ENCODE data around the gene DEAF1. TPM values are rescaled to one million over a fixed set of nuclear protein-coding genes. Genes with fewer than 3 reads are reported as not detected.
A peak's percentile ranks its signal among the peaks of the same experiment; 100 is the strongest.

The DEAF1 gene
- total RNA-seq, 2 experiments from 2014 or later, result 39.0 to 40.1 TPM

DNA sequence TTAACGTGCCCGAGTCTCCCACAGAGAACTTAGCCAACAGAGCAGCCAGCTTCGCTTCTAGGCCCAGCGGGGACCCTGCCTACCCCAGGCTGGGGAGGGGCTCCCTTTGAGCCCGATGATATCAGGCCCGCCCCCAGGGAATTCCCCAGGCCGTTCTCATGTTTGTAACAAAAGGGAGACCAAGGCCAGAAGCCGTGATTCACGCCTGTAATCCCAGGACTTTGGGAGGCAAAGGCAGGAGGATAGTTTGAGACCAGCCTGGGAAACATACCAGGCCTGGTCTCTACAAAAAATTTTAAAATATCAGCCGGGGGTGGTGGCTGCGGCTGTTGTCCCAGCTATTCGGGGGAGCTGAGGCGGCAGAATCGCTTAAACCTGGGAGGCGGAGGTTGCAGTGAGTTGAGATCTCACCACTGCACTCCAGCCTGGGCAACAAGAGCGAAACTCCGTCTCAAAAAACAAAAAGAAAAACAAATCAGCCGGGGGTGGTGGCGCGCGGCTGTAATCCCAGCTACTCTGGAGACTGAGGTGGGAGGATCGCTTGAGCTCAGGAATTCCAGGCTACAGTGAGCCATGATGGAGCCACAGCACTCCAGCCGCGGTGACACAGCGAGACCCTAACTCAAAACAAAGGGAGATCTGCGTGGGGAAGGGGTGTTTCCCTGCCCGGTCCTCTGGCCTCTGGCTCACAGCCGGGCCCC lies 56.2 kb downstream of the DEAF1 start:
- H3K36me3 Mint-ChIP-seq, result no peaks in the 10 kb centered on the region
- CTCF ChIA-PET, result interaction anchor here (1.5 kb wide), 1 partner anchor 84 kb away, joined by 3 read pairs; no protein-coding TSS in a partner anchor
- peaks cover 9% of the 10 kb centered on the region for H3K4me1 Mint-ChIP-seq
- H3K27ac Mint-ChIP-seq, result no peak overlapping the region
- no peaks in the 10 kb centered on the region for H3K9me3 Mint-ChIP-seq (ENCODE audit: low read depth)
- H3K27me3 Mint-ChIP-seq, result peaks cover 38% of the 10 kb centered on the region
- DNase-seq (no peak), ATAC-seq (no peak)
- H3K4me3 Mint-ChIP-seq, result no peak overlapping the region

DNA sequence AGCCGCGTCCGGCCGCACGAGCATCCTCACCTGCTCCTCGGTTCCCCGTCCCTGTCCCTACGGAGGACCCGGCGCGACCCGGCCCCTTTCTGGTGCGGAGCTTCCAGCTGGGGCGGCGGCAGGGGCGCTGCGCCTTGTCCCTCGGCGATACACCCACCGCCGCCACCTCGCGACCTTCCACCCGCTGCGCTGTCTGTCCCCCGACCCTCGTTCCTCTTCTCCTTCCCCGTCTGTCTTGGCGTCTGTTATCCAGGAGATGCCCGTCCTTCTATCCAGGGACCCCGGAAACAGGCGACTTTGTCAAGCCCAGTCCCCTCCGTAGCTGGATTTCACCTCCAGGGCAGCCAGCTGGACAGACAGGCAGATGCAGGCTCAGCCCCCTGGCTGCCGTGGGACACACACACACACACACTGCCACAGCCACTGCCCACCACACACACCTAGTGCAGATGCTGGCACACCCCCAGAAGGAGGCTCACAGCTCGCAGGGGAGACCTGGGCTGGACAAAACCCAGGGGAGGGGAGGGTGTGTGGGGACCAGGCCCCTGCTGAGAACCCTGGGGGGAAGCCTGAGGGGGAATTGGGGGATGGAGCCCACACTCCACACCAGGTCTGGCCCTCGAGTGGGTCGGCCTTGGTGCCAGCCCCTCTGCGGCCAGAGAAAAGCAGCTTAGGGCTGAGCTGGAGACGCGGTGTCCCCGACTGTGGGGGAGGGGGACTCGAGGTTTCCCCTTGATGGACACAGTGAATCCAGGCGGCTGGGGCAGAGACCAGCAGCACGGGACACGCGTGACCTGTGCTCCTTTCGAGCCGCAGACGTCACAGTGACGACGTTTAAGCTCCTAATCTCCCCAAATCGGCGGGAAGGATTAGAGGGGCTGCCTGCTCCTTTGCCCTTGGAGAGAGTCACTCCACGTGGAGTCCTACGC lies 57.2 kb downstream of the DEAF1 start:
- Mint-ChIP-seq H3K9me3 (ENCODE audit: low read depth) (no peaks in the 10 kb centered on the region), H3K4me1 (peaks cover 9% of the 10 kb centered on the region), H3K27me3 (peaks cover 38% of the 10 kb centered on the region), H3K4me3 (no peak overlapping the region), H3K36me3 (no peaks in the 10 kb centered on the region), H3K27ac (no peak overlapping the region)
- ATAC-seq (no peak), DNase-seq (no peak)
- CTCF ChIA-PET, result interaction anchor here (1.5 kb wide), 1 partner anchor 83 kb away, joined by 3 read pairs; no protein-coding TSS in a partner anchor

GRCh38 chr11:637333-637592 lies 57.8 kb downstream of the DEAF1 start:
- CTCF ChIA-PET, result no interaction called here
- ATAC-seq (peak; percentile 14), DNase-seq (no peak)
- H3K4me1 Mint-ChIP-seq, result peaks cover 9% of the 10 kb centered on the region
- no peaks in the 10 kb centered on the region for H3K36me3 Mint-ChIP-seq
- no peaks in the 10 kb centered on the region for H3K9me3 Mint-ChIP-seq (ENCODE audit: low read depth)
- no peak overlapping the region for H3K27ac Mint-ChIP-seq
- peaks cover 38% of the 10 kb centered on the region for H3K27me3 Mint-ChIP-seq
- H3K4me3 Mint-ChIP-seq, result no peak overlapping the region

GRCh38 chr11:636511-637332 lies 58.3 kb downstream of the DEAF1 start, which contains the start of gene DRD4:
Gene DRD4, plus strand, starts transcription at chr11:637269. Its CDS starts 36 bp downstream, at chr11:637305.
- DNase-seq (no peak), ATAC-seq (peak; percentile 18)
- Mint-ChIP-seq H3K9me3 (ENCODE audit: low read depth) (no peaks in the 10 kb centered on the region), H3K4me1 (peaks cover 9% of the 10 kb centered on the region), H3K36me3 (no peaks in the 10 kb centered on the region), H3K4me3 (no peak within 1 kb of the TSS), H3K27me3 (peaks cover 38% of the 10 kb centered on the region), H3K27ac (no peak within 1 kb of the TSS)
- CTCF ChIA-PET, result no interaction called here

DNA sequence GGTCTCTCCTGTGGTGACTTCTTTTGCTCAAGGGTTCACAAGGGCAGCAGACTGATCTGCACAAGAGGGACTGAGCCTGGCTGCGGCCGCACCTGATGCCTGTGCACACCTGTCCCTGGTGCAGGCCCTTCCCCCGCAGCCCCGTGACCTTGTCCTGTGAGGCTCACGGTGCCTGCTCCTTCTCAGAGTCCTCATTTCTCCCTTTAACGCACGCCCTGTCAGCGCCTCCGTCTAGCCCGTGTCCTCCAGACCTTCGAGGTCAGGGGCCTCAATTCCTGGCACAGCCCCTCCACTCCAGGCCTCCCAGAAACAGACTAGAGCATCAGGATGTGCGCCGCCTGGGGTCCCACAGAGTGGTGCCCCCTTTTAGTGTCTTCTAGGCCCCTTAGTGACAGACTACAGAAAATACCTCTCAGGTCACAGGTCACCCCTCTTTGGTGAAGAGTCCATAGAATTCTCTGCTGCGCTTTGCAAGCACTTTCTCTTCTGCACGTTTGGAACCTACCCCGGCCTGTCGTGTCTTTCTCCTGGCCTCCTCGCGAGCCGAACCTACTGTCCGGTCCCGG lies 59.0 kb downstream of the DEAF1 start:
- DNase-seq, result no peak
- no peaks in the 10 kb centered on the region for H3K36me3 Mint-ChIP-seq
- peaks cover 9% of the 10 kb centered on the region for H3K4me1 Mint-ChIP-seq
- peaks cover 38% of the 10 kb centered on the region for H3K27me3 Mint-ChIP-seq
- CTCF ChIA-PET, result no interaction called here
- H3K9me3 Mint-ChIP-seq (ENCODE audit: low read depth), result no peaks in the 10 kb centered on the region
- H3K4me3 Mint-ChIP-seq, result no peak overlapping the region
- no peak for ATAC-seq
- no peak overlapping the region for H3K27ac Mint-ChIP-seq

DNA sequence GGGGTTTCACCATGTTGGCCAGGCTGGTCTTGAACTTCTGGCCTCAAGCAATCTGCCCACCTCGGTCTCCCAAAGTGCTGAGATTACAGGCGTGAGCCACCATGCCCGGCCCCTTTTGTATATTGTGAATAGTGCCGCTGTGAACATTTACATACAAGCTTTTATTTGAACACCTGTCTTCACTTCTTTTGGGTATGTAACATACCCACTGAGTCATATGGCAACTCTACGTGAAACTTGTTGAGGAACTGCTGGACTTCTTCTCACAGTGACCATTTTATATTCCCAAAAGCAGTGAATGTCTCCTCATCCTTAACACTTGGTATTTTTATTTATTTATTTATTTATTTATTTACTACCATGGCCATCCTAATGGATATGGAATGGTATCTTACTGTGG lies 64.2 kb downstream of the DEAF1 start:
- Mint-ChIP-seq H3K27me3 (peaks cover 32% of the 10 kb centered on the region), H3K36me3 (peaks cover 4% of the 10 kb centered on the region)

GRCh38 chr11:629237-629583 lies 65.8 kb downstream of the DEAF1 start:
- H3K27ac Mint-ChIP-seq, result peak overlapping the region; percentile 10
- CTCF ChIA-PET, result interaction anchor here (1.6 kb wide), 1 partner anchor 73 kb away, joined by 6 read pairs; no protein-coding TSS in a partner anchor
- DNase-seq (no peak), ATAC-seq (peak; percentile 45)
- peaks cover 4% of the 10 kb centered on the region for H3K36me3 Mint-ChIP-seq
- H3K27me3 Mint-ChIP-seq, result peaks cover 26% of the 10 kb centered on the region
- peaks cover 20% of the 10 kb centered on the region for H3K4me1 Mint-ChIP-seq
- peak overlapping the region; percentile 46 for H3K4me3 Mint-ChIP-seq
- no peaks in the 10 kb centered on the region for H3K9me3 Mint-ChIP-seq (ENCODE audit: low read depth)

More for the DNA sequence above, 64.2 kb downstream of the DEAF1 start:
- no peak overlapping the region for H3K27ac Mint-ChIP-seq
- CTCF ChIA-PET, result no interaction called here
- ATAC-seq (no peak), DNase-seq (no peak)
- no peaks in the 10 kb centered on the region for H3K9me3 Mint-ChIP-seq (ENCODE audit: low read depth)
- H3K4me3 Mint-ChIP-seq, result no peak overlapping the region
- H3K4me1 Mint-ChIP-seq, result peaks cover 20% of the 10 kb centered on the region

DNA sequence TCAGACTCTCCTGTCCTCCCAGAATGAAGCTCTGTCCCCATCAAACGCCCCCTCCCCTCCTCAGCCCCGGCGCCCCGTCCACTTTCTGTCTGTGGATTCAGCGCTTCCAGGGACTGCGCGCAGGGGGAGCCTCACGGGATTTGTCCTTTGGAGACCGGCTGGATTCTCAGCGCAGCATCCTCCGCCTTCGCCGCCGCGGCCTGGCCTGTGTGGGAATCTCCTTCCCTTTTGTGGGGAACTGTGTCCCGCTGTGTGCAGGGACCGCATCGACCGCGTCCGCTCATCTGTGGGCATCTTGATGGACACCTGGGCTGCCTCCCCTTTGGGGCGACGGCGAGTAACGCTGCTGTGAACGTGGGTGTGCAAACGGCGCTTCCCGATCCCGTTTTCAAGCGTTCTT lies 67.0 kb downstream of the DEAF1 start:
- DNase-seq, result no peak
- H3K4me3 Mint-ChIP-seq, result peak overlapping the region; percentile 33
- H3K27me3 Mint-ChIP-seq, result peaks cover 26% of the 10 kb centered on the region
- peaks cover 20% of the 10 kb centered on the region for H3K4me1 Mint-ChIP-seq
- no peak for ATAC-seq
- CTCF ChIA-PET, result no interaction called here
- H3K27ac Mint-ChIP-seq, result no peak overlapping the region
- no peaks in the 10 kb centered on the region for H3K9me3 Mint-ChIP-seq (ENCODE audit: low read depth)
- H3K36me3 Mint-ChIP-seq, result peaks cover 4% of the 10 kb centered on the region

GRCh38 chr11:627308-627576 lies 67.8 kb downstream of the DEAF1 start:
- no peak for DNase-seq
- Mint-ChIP-seq H3K27me3 (peaks cover 26% of the 10 kb centered on the region), H3K9me3 (ENCODE audit: low read depth) (no peaks in the 10 kb centered on the region), H3K27ac (no peak overlapping the region), H3K4me1 (peaks cover 20% of the 10 kb centered on the region), H3K4me3 (no peak overlapping the region), H3K36me3 (peaks cover 4% of the 10 kb centered on the region)
- CTCF ChIA-PET, result no interaction called here
- no peak for ATAC-seq

DNA sequence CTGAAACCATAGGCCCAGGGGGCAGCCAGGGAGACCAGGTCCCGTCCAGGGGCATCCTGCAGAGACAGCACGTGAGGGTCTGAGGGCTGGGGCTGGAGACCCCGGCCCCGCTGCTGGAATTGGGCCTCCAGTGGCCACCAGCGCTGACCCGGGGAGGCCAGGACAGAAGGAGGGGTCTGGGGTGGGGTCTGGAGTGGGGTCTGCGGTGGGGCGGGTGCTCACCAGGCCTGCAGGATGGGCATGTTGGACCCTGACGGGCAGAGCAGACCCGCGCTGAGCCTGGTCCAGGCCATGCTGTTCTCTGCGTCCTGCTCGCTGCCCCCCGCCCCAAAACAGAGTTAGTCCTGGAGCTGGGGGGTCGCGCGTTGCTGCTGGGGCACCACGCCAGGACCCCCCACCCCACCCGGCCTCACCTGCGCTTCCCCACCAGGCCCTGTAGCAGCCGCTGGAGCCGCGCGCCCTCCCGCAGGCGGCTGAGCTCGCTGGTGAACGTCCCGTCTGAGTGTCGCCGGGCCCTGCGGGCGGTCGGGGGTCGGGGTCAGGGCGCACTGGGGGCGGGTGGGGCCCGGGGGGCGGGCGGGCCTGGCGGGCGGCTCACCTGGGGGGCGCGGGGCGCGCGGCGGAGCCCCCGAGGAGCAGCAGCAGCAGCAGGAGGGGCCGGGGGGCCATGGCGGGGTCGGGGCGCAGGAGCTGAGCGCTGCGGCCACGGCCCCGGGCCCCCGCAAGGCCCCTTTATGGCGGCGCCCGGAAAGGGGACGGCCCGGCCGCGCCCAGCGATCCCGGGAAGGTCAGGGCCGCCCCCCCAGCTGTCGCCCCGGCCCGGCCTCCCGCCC lies 68.3 kb downstream of the DEAF1 start, which contains the start of gene SCT:
Gene SCT, minus strand, starts transcription at position 707 of the 833 bp plus-strand sequence. Its CDS starts 38 bp downstream, at position 669.
- CTCF ChIA-PET, result no interaction called here
- H3K4me3 Mint-ChIP-seq, result no peak within 1 kb of the TSS
- ATAC-seq (no peak), DNase-seq (no peak)
- H3K9me3 Mint-ChIP-seq (ENCODE audit: low read depth), result no peaks in the 10 kb centered on the region
- H3K27me3 Mint-ChIP-seq, result peaks cover 26% of the 10 kb centered on the region
- H3K27ac Mint-ChIP-seq, result no peak within 1 kb of the TSS
- H3K4me1 Mint-ChIP-seq, result peaks cover 20% of the 10 kb centered on the region
- H3K36me3 Mint-ChIP-seq, result peaks cover 4% of the 10 kb centered on the region

DNA sequence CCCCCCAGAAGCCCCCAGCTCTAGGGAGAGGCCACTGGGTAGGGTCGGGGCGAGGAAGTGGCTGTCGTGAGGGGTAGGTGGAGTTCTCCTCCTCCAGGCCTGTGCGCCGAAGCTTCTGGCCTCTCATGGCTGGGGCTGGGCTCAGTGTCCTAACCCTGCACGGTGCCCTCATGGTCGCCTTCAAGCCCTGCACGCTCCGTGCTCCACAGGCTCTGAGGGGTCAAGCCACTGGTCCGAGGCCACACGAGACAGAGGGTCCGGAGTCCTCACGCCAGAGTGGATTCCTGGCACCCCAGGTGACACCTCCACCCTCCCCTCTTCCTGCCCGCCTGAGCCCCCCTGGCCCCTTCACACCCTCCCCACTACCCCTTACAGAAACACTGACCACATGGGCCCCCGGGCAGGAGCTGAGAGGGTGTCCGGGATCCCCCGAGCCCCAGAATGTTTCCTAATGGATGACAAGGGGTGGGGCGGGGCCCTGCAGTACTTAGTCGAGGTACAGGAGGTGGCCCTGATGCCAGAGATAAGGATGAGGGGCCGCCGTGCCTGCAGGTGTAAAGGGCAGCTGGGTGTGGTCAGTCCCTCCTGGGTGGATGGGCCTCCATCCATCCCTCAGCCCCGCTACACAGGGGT lies 69.3 kb downstream of the DEAF1 start:
- Mint-ChIP-seq H3K9me3 (ENCODE audit: low read depth) (no peaks in the 10 kb centered on the region), H3K27ac (no peak overlapping the region), H3K4me1 (peaks cover 20% of the 10 kb centered on the region), H3K27me3 (peaks cover 26% of the 10 kb centered on the region), H3K4me3 (no peak overlapping the region), H3K36me3 (peaks cover 4% of the 10 kb centered on the region)
- no peak for ATAC-seq
- no peak for DNase-seq
- CTCF ChIA-PET, result no interaction called here

Measured in activated CD8-positive, alpha-beta memory T cell treated with anti-CD3 and anti-CD28 coated beads, Interleukin-2, amount 10 ng/mL, durations not matched to agents 7 days and 5 days (primary cell).